A549 (cell line): ENCODE measurements around the gene RUNDC1.

ENCODE experiments used
- CTCF ChIP-seq: fragments of >200 bp; sonication (Bioruptor Twin); formaldehyde crosslinking; IDR thresholded peaks from 3 replicates; pipeline ENCODE4 v1.5.1; 2016
- PHF8 ChIP-seq: fragments of 200-600 bp; sonication (generic); IDR thresholded peaks from 2 replicates; pipeline ENCODE4 v1.6.1; 2016; ENCODE audit warnings: low read depth, mild to moderate bottlenecking, antibody characterized with exemption, moderate library complexity, borderline replicate concordance
- TF ChIP-seq, protein P1 (sequence below): IDR thresholded peaks from 2 replicates; pipeline ENCODE4 v1.6.1; 2012
- TF ChIP-seq, protein P2 (sequence below): fragments of >200 bp; sonication (Bioruptor Twin); formaldehyde crosslinking; IDR thresholded peaks from 2 replicates; pipeline ENCODE4 v1.6.1; 2016

- TF ChIP-seq, protein P1, sequence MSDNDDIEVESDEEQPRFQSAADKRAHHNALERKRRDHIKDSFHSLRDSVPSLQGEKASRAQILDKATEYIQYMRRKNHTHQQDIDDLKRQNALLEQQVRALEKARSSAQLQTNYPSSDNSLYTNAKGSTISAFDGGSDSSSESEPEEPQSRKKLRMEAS: no peak
- no peak for TF ChIP-seq CTCF
- TF ChIP-seq PHF8: no peak
- TF ChIP-seq, protein P2, sequence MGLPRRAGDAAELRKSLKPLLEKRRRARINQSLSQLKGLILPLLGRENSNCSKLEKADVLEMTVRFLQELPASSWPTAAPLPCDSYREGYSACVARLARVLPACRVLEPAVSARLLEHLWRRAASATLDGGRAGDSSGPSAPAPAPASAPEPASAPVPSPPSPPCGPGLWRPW: no peak
Observed at GRCh38 chr17:43031666-43032065, 51.3 kb downstream of the RUNDC1 start.
